Activated T-helper 17 cell treated with anti-CD3 and anti-CD28 coated beads, Interleukin-2, amount 50 U/mL, for 72 hours (primary cell): ENCODE data around the gene PLXNC1. TPM values are rescaled to one million over a fixed set of nuclear protein-coding genes. Genes with fewer than 3 reads are reported as not detected.
A peak's percentile ranks its signal among the peaks of the same experiment; 100 is the strongest.

Experiments used
- ATAC-seq: fragments of 150-1000 bp; cut with Tn5 transposase; replicated peaks from 2 replicates; pipeline ENCODE4 v1.10.0; 2021; ENCODE audit warnings: mild to moderate bottlenecking, moderate library complexity
- H3K27ac Mint-ChIP-seq: one replicate; pipeline ENCODE4 v1.8.0; 2022; ENCODE audit warnings: mixed read lengths
- H3K27me3 Mint-ChIP-seq: one replicate; pipeline ENCODE4 v1.8.0; 2022; ENCODE audit warnings: mixed read lengths
- H3K36me3 Mint-ChIP-seq: one replicate; pipeline ENCODE4 v1.8.0; 2022; ENCODE audit warnings: low read depth, mild to moderate bottlenecking, mixed read lengths
- H3K4me1 Mint-ChIP-seq: one replicate; pipeline ENCODE4 v1.8.0; 2022; ENCODE audit warnings: mixed read lengths
- H3K4me3 Mint-ChIP-seq: one replicate; pipeline ENCODE4 v1.8.0; 2022; ENCODE audit warnings: mild to moderate bottlenecking, mixed read lengths
- H3K9me3 Mint-ChIP-seq: one replicate; pipeline ENCODE4 v1.8.0; 2022; ENCODE audit warnings: mixed read lengths
- total RNA-seq, 2 donors: library from RNA; stranded (reverse); gene quantifications; one replicate each; pipeline ENCODE4 v1.2.3, GENCODE V29; 2022

PLXNC1 gene
- total RNA-seq, 2 donors from 2014 or later, result 4.9 to 7.5 TPM

GRCh38 chr12:94121886-94122285, 26.5 kb upstream of the PLXNC1 start:
- H3K9me3 Mint-ChIP-seq, result no peaks in the 10 kb centered on the region
- H3K36me3 Mint-ChIP-seq, result no peaks in the 10 kb centered on the region
- peaks cover 32% of the 10 kb centered on the region for H3K4me1 Mint-ChIP-seq
- H3K27ac Mint-ChIP-seq, result no peak overlapping the region
- ATAC-seq, result no peak
- no peaks in the 10 kb centered on the region for H3K27me3 Mint-ChIP-seq
- H3K4me3 Mint-ChIP-seq, result no peak overlapping the region

- no peak overlapping the region for H3K27ac Mint-ChIP-seq
- no peak for ATAC-seq
- H3K36me3 Mint-ChIP-seq, result no peaks in the 10 kb centered on the region
- no peaks in the 10 kb centered on the region for H3K27me3 Mint-ChIP-seq
- peaks cover 32% of the 10 kb centered on the region for H3K4me1 Mint-ChIP-seq
- H3K9me3 Mint-ChIP-seq, result no peaks in the 10 kb centered on the region
- H3K4me3 Mint-ChIP-seq, result peak overlapping the region; percentile 75
These were observed 25.8 kb upstream of the PLXNC1 start for GRCh38 chr12:94122591-94122990.

- H3K4me1 Mint-ChIP-seq, result peaks cover 32% of the 10 kb centered on the region
- peak; percentile 39 for ATAC-seq
- no peaks in the 10 kb centered on the region for H3K36me3 Mint-ChIP-seq
- H3K27ac Mint-ChIP-seq, result peak overlapping the region; percentile 92
- H3K9me3 Mint-ChIP-seq, result no peaks in the 10 kb centered on the region
- H3K27me3 Mint-ChIP-seq, result no peaks in the 10 kb centered on the region
- peak overlapping the region; percentile 75 for H3K4me3 Mint-ChIP-seq
These were observed 25.2 kb upstream of the PLXNC1 start for GRCh38 chr12:94123127-94123526.

- Mint-ChIP-seq H3K9me3 (no peaks in the 10 kb centered on the region), H3K36me3 (no peaks in the 10 kb centered on the region), H3K27me3 (no peaks in the 10 kb centered on the region), H3K4me3 (peak overlapping the region; percentile 38), H3K4me1 (peaks cover 32% of the 10 kb centered on the region), H3K27ac (peak overlapping the region; percentile 31)
- no peak for ATAC-seq
These were observed 22.3 kb upstream of the PLXNC1 start for GRCh38 chr12:94126067-94126466.

- ATAC-seq, result no peak
- Mint-ChIP-seq H3K27ac (no peak overlapping the region), H3K9me3 (no peaks in the 10 kb centered on the region), H3K4me1 (peaks cover 28% of the 10 kb centered on the region), H3K27me3 (no peaks in the 10 kb centered on the region), H3K4me3 (no peak overlapping the region), H3K36me3 (no peaks in the 10 kb centered on the region)
These were observed 20.9 kb upstream of the PLXNC1 start for GRCh38 chr12:94127239-94128131.

GRCh38 chr12:94128280-94128679, 20.1 kb upstream of the PLXNC1 start:
- Mint-ChIP-seq H3K4me1 (peaks cover 21% of the 10 kb centered on the region), H3K27ac (no peak overlapping the region), H3K36me3 (no peaks in the 10 kb centered on the region), H3K9me3 (no peaks in the 10 kb centered on the region), H3K4me3 (no peak overlapping the region), H3K27me3 (no peaks in the 10 kb centered on the region)
- no peak for ATAC-seq

- Mint-ChIP-seq H3K4me1 (no peaks in the 10 kb centered on the region), H3K4me3 (no peak overlapping the region), H3K27ac (no peak overlapping the region), H3K27me3 (no peaks in the 10 kb centered on the region), H3K36me3 (no peaks in the 10 kb centered on the region), H3K9me3 (no peaks in the 10 kb centered on the region)
- ATAC-seq, result peak; percentile 78
These were observed 14.2 kb upstream of the PLXNC1 start for GRCh38 chr12:94133964-94134795.

GRCh38 chr12:94135896-94136295, 12.5 kb upstream of the PLXNC1 start:
- Mint-ChIP-seq H3K4me3 (no peak overlapping the region), H3K27me3 (no peaks in the 10 kb centered on the region), H3K27ac (no peak overlapping the region), H3K36me3 (no peaks in the 10 kb centered on the region), H3K4me1 (no peaks in the 10 kb centered on the region), H3K9me3 (no peaks in the 10 kb centered on the region)
- ATAC-seq, result no peak

GRCh38 chr12:94139816-94140215, 8.6 kb upstream of the PLXNC1 start:
- no peak for ATAC-seq
- H3K4me1 Mint-ChIP-seq, result no peaks in the 10 kb centered on the region
- H3K27ac Mint-ChIP-seq, result no peak overlapping the region
- H3K27me3 Mint-ChIP-seq, result no peaks in the 10 kb centered on the region
- no peaks in the 10 kb centered on the region for H3K36me3 Mint-ChIP-seq
- H3K9me3 Mint-ChIP-seq, result no peaks in the 10 kb centered on the region
- no peak overlapping the region for H3K4me3 Mint-ChIP-seq

GRCh38 chr12:94140556-94140955, 7.8 kb upstream of the PLXNC1 start:
- no peaks in the 10 kb centered on the region for H3K9me3 Mint-ChIP-seq
- H3K27ac Mint-ChIP-seq, result no peak overlapping the region
- ATAC-seq, result peak; percentile 81
- no peaks in the 10 kb centered on the region for H3K36me3 Mint-ChIP-seq
- H3K4me1 Mint-ChIP-seq, result no peaks in the 10 kb centered on the region
- H3K27me3 Mint-ChIP-seq, result no peaks in the 10 kb centered on the region
- H3K4me3 Mint-ChIP-seq, result no peak overlapping the region

GRCh38 chr12:94141004-94141764, 7.2 kb upstream of the PLXNC1 start:
- no peak overlapping the region for H3K27ac Mint-ChIP-seq
- ATAC-seq, result no peak
- H3K9me3 Mint-ChIP-seq, result no peaks in the 10 kb centered on the region
- H3K4me3 Mint-ChIP-seq, result no peak overlapping the region
- H3K27me3 Mint-ChIP-seq, result no peaks in the 10 kb centered on the region
- H3K4me1 Mint-ChIP-seq, result no peaks in the 10 kb centered on the region
- H3K36me3 Mint-ChIP-seq, result no peaks in the 10 kb centered on the region

GRCh38 chr12:94141892-94142291, 6.5 kb upstream of the PLXNC1 start:
- Mint-ChIP-seq H3K9me3 (no peaks in the 10 kb centered on the region), H3K27me3 (no peaks in the 10 kb centered on the region), H3K27ac (no peak overlapping the region), H3K4me3 (no peak overlapping the region), H3K4me1 (no peaks in the 10 kb centered on the region), H3K36me3 (no peaks in the 10 kb centered on the region)
- no peak for ATAC-seq

- Mint-ChIP-seq H3K4me3 (no peak overlapping the region), H3K27ac (no peak overlapping the region), H3K27me3 (no peaks in the 10 kb centered on the region), H3K9me3 (no peaks in the 10 kb centered on the region), H3K4me1 (no peaks in the 10 kb centered on the region), H3K36me3 (no peaks in the 10 kb centered on the region)
- ATAC-seq, result no peak
These were observed 4.9 kb upstream of the PLXNC1 start for GRCh38 chr12:94143438-94143837.

GRCh38 chr12:94143951-94144350, 4.4 kb upstream of the PLXNC1 start:
- ATAC-seq, result no peak
- Mint-ChIP-seq H3K4me3 (no peak overlapping the region), H3K9me3 (no peaks in the 10 kb centered on the region)

More at GRCh38 chr12:94143951-94144350, 4.4 kb upstream of the PLXNC1 start:
- no peak overlapping the region for H3K27ac Mint-ChIP-seq
- H3K27me3 Mint-ChIP-seq, result no peaks in the 10 kb centered on the region
- H3K36me3 Mint-ChIP-seq, result no peaks in the 10 kb centered on the region
- H3K4me1 Mint-ChIP-seq, result no peaks in the 10 kb centered on the region
